ENCODE results near the gene NR1H3. TPM values are rescaled to one million over a fixed set of nuclear protein-coding genes. Genes with fewer than 3 reads are reported as not detected.

Gene NR1H3
- total and polyA plus RNA-seq, 2 experiments from 2014 or later, result 4.9 to 7.2 TPM

GRCh38 chr11:47248664-47249377 lies 9.0 kb upstream of the NR1H3 start, which contains the start of gene ACP2:
TSS of gene ACP2 (minus strand) at chr11:47248814. CDS start at chr11:47248789, 25 bp downstream.
- no peaks in the 10 kb centered on the region for H4K20me1 ChIP-seq (ENCODE audit: insufficient read depth)
- peaks cover 30% of the 10 kb centered on the region for H3K79me2 ChIP-seq (ENCODE audit: insufficient read depth)
- peak within 1 kb of the TSS; percentile 95 for H3K9ac ChIP-seq
- no peaks in the 10 kb centered on the region for H3K9me3 ChIP-seq (ENCODE audit: low read depth)
- H3K9me2 ChIP-seq (ENCODE audit: insufficient read depth), result no peaks in the 10 kb centered on the region
- H3K36me3 ChIP-seq (ENCODE audit: low read depth), result no peaks in the 10 kb centered on the region
- H3K4me1 ChIP-seq (ENCODE audit: insufficient read depth), result no peaks in the 10 kb centered on the region
- peak within 1 kb of the TSS; percentile 69 for H3K27ac ChIP-seq
- H3K4me2 ChIP-seq (ENCODE audit: unreplicated experiment), result peak within 1 kb of the TSS; percentile 96
- peak; percentile 96 for DNase-seq
- peak within 1 kb of the TSS; percentile 99 for H3K4me3 ChIP-seq
- in situ Hi-C loops (cut with MboI), result no loop called here
- TF ChIP-seq EZH2 (IDR thresholded peaks at IDR 0.05; ENCODE audit: insufficient read depth, poor library complexity, severe bottlenecking) (no peak), EZH2phosphoT487 (IDR thresholded peaks at IDR 0.05; ENCODE audit: insufficient read depth, low read depth) (no peak)
- no peaks in the 10 kb centered on the region for H3K27me3 ChIP-seq (replicated peaks; ENCODE audit: insufficient read depth)
- peaks cover 2% of the 10 kb centered on the region; the same call in 1 of the 2 replicates for H3F3A ChIP-seq (ENCODE audit: insufficient read depth)
- H2AFZ ChIP-seq, result peak within 1 kb of the TSS; percentile 99
- WGBS, 2 experiments (ENCODE audit: low coverage in 1 of 2, low lambda C conversion rate in 2 of 2, missing lambda C conversion rate in 2 of 2), result 1% methylated on average over 45 of the region's 45 CpGs

GRCh38 chr11:47249378-47249715 lies 8.4 kb upstream of the NR1H3 start:
- no peak for DNase-seq
- Histone ChIP-seq H3K4me1 (ENCODE audit: insufficient read depth) (peaks cover 3% of the 10 kb centered on the region; the same call in 1 of the 2 replicates), H3K27me3 (replicated peaks; ENCODE audit: insufficient read depth) (no peaks in the 10 kb centered on the region), H4K20me1 (ENCODE audit: insufficient read depth) (no peaks in the 10 kb centered on the region), H3F3A (ENCODE audit: insufficient read depth) (no peaks in the 10 kb centered on the region), H3K9ac (peak overlapping the region; percentile 95), H3K4me3 (peak overlapping the region; percentile 99), H3K79me2 (ENCODE audit: insufficient read depth) (peaks cover 30% of the 10 kb centered on the region), H3K4me2 (ENCODE audit: unreplicated experiment) (peak overlapping the region; percentile 96), H2AFZ (peak overlapping the region; percentile 99), H3K36me3 (ENCODE audit: low read depth) (no peaks in the 10 kb centered on the region), H3K9me2 (ENCODE audit: insufficient read depth) (no peaks in the 10 kb centered on the region), H3K27ac (0 out of 2 replicates have a peak overlapping the region, but pooled peaks have one; percentile 69), H3K9me3 (ENCODE audit: low read depth) (no peaks in the 10 kb centered on the region)
- WGBS, 2 experiments (ENCODE audit: low coverage in 1 of 2, low lambda C conversion rate in 2 of 2, missing lambda C conversion rate in 2 of 2), result 53 to 60% methylated on average over 3 of the region's 3 CpGs
- TF ChIP-seq EZH2phosphoT487 (IDR thresholded peaks at IDR 0.05; ENCODE audit: insufficient read depth, low read depth) (no peak), EZH2 (IDR thresholded peaks at IDR 0.05; ENCODE audit: insufficient read depth, poor library complexity, severe bottlenecking) (no peak)
- in situ Hi-C loops (cut with MboI), result no loop called here

- in situ Hi-C loops (cut with MboI), result no loop called here
- Histone ChIP-seq H3K4me1 (ENCODE audit: insufficient read depth) (peaks cover 13% of the 10 kb centered on the region), H3K4me2 (ENCODE audit: unreplicated experiment) (no peak overlapping the region), H3K36me3 (ENCODE audit: low read depth) (no peaks in the 10 kb centered on the region), H3K9me3 (ENCODE audit: low read depth) (no peaks in the 10 kb centered on the region), H3K9ac (no peak overlapping the region), H3K79me2 (ENCODE audit: insufficient read depth) (peaks cover 30% of the 10 kb centered on the region), H4K20me1 (ENCODE audit: insufficient read depth) (no peaks in the 10 kb centered on the region), H2AFZ (no peak overlapping the region), H3F3A (ENCODE audit: insufficient read depth) (no peaks in the 10 kb centered on the region), H3K27ac (no peak overlapping the region), H3K9me2 (ENCODE audit: insufficient read depth) (no peaks in the 10 kb centered on the region), H3K4me3 (no peak overlapping the region), H3K27me3 (replicated peaks; ENCODE audit: insufficient read depth) (no peaks in the 10 kb centered on the region)
- no peak for DNase-seq
- TF ChIP-seq EZH2phosphoT487 (IDR thresholded peaks at IDR 0.05; ENCODE audit: insufficient read depth, low read depth) (no peak), EZH2 (IDR thresholded peaks at IDR 0.05; ENCODE audit: insufficient read depth, poor library complexity, severe bottlenecking) (no peak)
- 60 to 73% methylated on average over 3 of the region's 3 CpGs for WGBS, 2 experiments (ENCODE audit: low coverage in 1 of 2, low lambda C conversion rate in 2 of 2, missing lambda C conversion rate in 2 of 2)
These were observed 6.0 kb upstream of the NR1H3 start for GRCh38 chr11:47251751-47252150.

- TF ChIP-seq EZH2 (IDR thresholded peaks at IDR 0.05; ENCODE audit: insufficient read depth, poor library complexity, severe bottlenecking) (no peak), EZH2phosphoT487 (IDR thresholded peaks at IDR 0.05; ENCODE audit: insufficient read depth, low read depth) (no peak)
- DNase-seq, result no peak
These were observed 4.1 kb upstream of the NR1H3 start for GRCh38 chr11:47253660-47254059.

More at GRCh38 chr11:47253660-47254059, 4.1 kb upstream of the NR1H3 start:
- H3K36me3 ChIP-seq (ENCODE audit: low read depth), result no peaks in the 10 kb centered on the region
- H3K9me2 ChIP-seq (ENCODE audit: insufficient read depth), result no peaks in the 10 kb centered on the region
- no peaks in the 10 kb centered on the region for H3F3A ChIP-seq (ENCODE audit: insufficient read depth)
- in situ Hi-C loops (cut with MboI), result no loop called here
- no peak overlapping the region for H3K27ac ChIP-seq
- no peaks in the 10 kb centered on the region for H3K9me3 ChIP-seq (ENCODE audit: low read depth)
- no peak overlapping the region for H2AFZ ChIP-seq
- no peaks in the 10 kb centered on the region for H3K27me3 ChIP-seq (replicated peaks; ENCODE audit: insufficient read depth)
- H3K4me1 ChIP-seq (ENCODE audit: insufficient read depth), result peaks cover 23% of the 10 kb centered on the region
- H3K4me2 ChIP-seq (ENCODE audit: unreplicated experiment), result no peak overlapping the region
- no peak overlapping the region for H3K9ac ChIP-seq
- H4K20me1 ChIP-seq (ENCODE audit: insufficient read depth), result no peaks in the 10 kb centered on the region
- WGBS, 2 experiments (ENCODE audit: low coverage in 1 of 2, low lambda C conversion rate in 2 of 2, missing lambda C conversion rate in 2 of 2), result 83 to 85% methylated on average over 2 of the region's 2 CpGs
- H3K79me2 ChIP-seq (ENCODE audit: insufficient read depth), result peaks cover 17% of the 10 kb centered on the region
- no peak overlapping the region for H3K4me3 ChIP-seq

All from GM23248 (cell line).